NCI-H146 (cell line): ENCODE data around the gene NUBPL.
"Not testable (repeated sequence)": the region's sequence is repeated elsewhere in the genome, so short reads cannot be mapped to it uniquely, and the experiment has no call there.

Experiments used
- DNase-seq: peaks from one replicate; lab custom pipeline; 2025; lab: John Stamatoyannopoulos, UW

NUBPL gene

DNA sequence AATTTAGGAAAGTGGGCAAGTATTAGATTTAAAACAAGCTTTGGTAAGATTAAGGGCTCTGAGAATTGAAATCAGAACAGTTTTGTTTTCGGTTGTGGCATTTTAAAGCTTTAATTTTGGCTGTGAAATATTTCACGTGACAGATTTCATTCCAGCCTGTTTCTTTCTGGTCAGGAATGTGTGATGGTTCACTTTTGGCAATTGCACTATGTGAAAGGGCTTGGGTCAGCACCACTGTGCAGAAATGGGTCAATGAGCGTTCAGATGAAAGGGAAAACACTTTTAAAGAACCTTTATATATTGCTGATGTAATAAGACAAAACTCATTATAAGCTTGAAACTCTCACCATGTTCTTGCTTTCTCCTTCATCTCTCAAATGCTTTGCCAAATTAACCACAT is 17.1 kb downstream of the NUBPL start:
- no peak for DNase-seq

DNA sequence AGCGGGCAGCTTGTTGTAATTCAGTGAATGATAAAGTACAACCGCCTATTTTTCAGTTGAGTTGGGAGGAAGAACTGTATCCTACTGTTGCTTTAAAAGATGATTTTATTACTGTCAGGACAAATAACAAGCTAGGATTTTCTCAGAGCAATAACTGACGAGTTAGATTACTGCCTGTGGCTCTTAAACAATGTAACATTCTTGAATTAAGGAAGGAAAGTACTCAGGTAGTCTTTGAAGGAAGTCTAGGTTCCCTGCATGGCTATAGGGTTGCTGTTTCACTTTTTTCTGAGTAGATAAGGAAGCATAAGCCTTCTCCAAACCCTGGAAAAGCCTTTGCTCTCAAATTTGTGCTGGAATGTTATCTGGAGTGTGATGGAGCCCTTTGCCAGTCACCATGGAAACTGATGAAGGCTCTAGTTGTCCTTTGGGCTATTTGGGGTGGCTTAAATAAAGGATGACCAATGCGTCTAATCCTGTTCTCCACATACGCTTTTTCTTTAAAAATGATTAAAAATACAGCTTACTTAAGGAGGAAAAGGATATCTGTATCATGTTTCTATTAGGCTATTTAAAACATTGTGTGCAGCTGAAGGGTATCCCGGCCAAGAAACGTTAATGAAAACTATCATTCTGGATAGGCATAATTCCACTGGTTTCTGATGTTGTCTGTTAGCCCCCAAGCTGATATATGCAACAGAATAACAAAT is 17.7 kb downstream of the NUBPL start:
- DNase-seq: no peak

DNA sequence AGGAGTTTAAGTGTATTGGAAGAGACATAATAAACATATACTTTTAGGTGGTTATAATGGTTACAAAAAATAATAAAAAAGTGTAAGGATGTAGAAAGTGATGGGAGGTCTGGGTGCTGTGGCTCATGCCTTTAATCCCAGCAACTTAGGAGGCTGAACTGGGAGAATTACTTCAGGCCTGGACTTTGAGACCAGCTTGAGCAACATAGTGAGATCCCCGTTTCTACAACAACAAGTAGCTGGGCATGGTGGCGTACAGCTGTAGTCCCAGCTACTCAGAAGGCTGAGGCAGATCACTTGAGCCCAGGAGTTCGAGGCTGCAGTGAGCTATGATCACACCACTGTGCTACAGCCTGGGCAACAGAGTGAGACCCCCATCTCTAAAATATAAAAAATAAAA is 19.0 kb downstream of the NUBPL start:
- no peak for DNase-seq

DNA sequence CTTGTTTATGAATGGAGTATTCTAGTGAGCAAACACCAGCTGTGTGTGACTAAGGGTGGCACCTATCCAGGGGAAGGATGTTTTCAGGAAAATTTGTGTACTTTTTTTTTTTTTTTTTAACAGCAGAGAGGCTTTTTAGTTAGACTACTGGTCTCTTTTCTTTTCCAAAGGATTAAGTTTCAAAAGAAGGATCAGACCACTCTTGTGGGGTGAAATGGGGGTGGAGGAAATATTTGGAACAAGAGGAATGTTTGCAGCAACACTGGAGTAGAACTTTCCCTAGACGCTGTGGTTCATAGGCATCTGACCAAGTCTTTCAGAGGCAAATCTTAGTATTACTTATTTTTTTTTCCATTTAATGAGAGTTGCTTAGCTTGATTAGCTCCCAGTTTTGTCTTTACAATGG is 21.1 kb downstream of the NUBPL start:
- DNase-seq: peak; percentile 4

DNA sequence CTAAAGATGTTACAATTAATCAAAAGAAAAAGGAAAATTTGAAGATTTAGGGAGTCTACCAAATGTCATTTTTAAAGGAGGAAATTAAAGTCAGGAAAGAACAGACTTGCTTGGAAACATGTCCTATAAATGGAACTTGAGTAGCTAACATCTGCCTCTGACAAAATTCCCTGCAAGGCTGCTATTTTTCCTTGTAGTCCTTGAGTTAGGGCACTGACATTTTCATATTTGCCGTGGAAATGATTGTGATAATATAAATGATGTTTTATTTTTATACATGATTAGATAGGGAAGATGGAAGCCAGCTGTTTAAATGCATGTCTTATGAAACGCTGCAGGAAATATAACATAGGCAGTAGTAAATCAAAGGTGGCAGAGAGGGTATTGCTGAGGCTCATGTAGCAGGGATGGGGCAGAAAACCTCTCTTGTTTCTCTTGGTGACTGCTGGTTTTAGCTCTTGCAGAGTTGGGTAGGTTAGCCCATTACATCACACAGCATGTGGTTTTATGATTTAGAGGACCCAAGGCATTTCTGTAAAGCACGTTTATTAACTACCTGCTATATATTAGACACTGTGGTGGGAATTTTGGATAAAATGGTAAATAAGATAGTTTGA is 21.7 kb downstream of the NUBPL start:
- DNase-seq: no peak

DNA sequence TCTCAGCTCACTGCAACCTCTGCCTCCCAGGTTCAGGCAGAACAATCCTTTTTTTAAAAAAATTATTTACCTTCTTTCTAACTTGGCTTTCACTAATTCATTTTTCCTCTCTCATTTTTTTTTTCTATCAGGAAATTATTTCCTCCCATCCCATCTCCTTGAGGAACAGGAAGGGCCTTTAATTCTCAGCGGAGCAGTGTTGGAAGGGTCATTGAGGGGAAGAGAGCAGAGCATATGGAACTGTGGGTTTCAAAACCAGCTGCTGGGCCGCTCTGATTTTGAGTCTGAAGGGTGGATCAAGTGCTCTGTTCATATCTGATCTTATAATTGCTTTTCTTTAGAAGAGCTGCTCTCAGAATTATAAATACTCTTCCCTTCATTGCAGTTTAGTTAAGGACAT is 29.0 kb downstream of the NUBPL start:
- no peak for DNase-seq

DNA sequence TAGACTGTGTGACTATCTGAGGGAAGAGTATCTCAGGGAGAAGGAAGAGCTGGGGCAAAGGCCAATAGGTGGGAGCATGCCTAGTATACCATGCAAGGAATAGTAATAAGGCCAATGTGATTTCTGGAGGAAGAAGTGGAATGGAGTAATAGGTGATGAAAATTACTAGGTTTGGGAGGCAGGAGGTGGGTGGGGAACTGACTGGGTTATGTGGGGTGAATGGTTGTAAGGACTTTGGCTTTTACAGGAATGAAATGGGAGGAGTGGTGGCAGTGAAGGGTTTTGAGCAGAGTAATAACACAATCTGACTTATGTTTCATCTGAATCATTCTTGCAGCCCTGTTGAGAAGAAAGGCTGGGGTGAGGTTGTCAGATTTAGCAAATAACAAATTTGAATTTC is 30.9 kb downstream of the NUBPL start:
- DNase-seq: no peak

DNA sequence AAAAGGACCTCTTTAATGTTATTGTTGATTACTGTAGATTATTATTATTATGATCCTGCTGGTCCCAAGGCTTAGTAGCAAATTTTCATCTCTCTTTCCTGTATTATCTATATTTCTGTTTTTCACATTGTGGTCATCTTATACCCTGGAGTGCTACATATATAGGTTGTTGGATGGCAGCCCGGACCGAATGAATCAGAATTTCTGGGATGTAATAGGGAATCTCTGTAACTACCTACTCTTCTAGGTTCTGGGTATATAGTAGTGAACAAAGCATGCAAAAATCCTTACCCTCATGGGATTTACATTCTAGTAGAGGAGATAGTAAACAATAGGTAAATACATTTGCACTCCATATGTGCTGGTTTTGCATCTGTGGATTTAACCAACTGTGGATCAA is 31.4 kb downstream of the NUBPL start:
- no peak for DNase-seq

DNA sequence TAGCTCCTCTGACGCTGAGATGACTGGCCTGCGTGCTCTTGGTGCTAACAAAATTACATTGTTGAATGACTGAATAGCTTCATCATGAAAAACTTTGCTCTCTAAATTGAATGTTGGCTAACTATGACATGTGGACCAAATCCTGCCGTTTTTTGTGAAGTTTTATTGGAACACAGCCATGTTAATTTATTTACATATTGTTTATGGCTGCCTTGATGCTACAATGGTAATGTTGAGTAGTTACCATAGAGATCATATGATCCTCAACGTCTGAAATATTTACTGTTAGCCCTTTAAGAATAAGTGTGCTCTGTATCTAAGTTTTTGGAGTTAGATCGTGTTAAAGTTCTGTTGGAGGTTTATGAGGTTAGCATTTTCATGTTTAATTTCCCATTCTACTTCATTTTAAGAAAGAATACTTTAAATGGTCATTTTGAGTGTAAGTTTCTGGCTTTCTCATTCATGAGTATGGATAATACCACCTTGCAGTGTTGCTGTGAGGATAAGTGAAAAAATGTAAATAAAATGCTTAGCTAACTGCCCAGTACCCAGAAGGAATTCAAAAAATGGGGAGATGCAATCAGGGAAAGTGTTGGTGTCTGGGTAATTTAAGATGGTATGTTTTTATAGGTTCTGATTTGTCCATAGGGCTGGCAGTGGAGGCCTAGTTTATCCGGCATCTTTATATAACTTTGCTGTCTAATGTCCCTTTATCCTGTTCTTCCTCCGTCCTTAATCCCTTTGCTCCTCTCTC is 35.3 kb downstream of the NUBPL start:
- DNase-seq: no peak

DNA sequence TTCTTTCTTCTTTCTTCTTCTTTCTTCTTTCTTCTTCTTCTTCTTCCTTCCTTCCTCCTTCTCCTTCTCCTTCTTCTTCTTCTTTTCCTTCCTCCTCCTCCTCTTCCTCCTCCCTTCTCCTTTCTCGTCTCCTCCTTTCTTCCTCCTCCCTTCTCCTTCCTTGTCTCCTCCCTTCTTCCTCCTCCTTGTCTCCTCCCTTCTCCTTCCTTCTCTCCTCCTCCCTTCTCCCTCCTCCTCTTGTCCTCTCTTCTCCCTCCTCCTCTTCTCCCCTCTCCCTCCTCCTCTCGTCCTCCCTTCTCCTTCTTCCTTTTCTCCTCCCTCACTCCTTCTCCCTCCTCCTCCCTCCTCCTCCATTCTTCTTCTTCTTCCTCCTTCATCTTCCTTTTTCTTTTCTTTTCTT is 44.5 kb downstream of the NUBPL start:
- DNase-seq: no peak

DNA sequence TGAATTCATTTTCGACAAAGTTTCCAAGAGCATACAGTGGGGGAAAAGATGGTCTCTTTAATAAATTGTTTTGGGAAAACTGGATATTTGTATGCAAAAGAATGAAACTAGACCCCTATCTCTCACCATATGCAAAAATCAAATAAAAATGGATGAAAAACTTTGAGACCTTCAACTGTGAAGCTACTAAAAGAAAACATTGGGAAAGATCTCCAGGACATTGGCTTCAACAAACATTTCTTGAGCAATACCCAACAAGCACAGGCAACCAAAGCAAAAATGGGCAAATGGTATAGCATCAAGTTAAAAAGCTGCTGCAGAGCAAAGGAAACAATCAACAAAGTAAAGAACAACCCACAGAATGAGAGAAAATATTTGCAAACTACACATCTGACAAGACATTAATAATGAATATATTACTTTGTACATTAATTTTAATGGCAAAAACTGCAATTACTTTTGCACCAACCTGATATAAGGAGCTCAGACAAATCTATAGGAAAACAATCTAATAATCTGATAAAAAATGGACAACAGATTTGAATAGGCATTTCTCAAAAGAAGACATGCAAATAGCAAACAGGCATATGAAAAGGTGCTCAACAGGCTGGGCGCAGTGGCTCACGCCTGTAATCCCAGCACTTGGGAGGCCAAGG is 50.7 kb downstream of the NUBPL start:
- DNase-seq: no peak

DNA sequence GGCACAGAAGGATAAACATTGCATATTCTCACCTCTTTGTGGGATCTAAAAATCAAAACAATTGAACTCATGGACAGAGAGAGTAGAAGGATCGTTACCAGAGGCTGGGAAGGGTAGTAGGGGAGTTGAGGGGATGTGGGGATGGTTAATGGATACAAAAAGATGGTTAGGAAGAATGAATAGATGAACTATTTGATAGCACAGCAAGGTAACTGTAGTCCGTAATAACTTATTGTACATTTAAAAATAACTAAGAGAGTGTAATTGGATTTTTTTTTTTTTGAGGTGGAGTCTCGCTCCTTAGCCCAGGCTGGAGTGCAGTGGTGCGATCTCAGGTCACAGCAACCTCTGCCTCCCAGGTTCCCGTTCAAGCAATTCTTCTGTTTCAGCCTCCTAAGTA is 52.0 kb downstream of the NUBPL start:
- no peak for DNase-seq

DNA sequence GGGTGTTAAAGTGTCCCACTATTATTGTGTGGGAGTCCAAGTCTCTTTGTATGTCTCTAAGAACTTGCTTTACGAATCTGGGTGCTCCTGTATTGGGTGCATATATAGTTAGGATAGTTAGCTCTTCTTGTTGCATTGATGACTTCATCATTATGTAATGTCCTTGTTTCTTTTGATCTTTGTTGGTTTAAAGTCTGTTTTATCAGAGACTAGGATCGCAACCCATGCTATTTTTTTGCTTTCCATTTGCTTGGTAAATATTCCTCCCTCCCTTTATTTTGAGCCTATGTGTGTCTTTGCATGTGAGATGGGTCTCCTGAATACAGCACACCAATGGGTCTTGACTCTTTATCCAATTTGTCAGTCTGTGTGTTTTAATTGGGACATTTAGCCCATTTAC is 57.7 kb downstream of the NUBPL start:
- not testable (repeated sequence) for DNase-seq

DNA sequence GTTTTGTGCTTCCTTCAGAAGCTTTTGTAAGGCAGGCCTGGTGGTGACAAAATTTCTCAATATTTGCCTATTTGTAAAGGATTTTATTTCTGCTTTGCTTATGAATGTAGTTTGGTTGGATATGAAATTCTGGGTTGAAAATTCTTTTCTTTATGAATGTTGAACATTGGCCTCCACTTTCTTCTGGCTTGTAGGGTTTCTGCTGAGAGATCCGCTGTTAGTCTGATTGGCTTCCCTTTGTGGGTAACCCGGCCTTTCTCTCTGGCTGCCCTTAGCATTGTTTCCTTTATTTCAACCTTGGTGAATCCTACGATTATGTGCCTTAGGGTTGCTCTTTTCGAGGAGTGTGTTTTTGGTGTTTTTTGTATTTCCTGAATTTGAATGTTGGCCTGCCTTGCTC is 58.2 kb downstream of the NUBPL start:
- DNase-seq: no peak

DNA sequence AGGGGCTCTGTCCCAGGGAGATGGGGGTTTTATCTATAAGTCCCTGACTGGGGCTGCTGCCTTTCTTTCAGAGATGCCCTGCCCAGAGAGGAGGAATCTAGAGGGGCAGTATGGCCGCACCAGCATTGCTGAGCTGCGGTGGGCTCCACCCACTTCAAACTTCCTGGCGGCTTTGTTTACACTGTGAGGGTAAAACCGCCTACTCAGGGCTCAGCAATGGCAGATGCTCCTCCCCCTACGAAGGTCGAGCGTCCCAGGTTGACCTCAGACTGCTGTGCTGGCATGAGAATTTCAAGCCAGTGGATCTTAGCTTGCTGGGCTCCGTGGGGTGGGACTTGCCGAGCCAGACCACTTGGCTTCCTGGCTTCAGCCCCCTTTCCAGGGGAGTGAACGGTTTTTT is 59.7 kb downstream of the NUBPL start:
- not testable (repeated sequence) for DNase-seq

DNA sequence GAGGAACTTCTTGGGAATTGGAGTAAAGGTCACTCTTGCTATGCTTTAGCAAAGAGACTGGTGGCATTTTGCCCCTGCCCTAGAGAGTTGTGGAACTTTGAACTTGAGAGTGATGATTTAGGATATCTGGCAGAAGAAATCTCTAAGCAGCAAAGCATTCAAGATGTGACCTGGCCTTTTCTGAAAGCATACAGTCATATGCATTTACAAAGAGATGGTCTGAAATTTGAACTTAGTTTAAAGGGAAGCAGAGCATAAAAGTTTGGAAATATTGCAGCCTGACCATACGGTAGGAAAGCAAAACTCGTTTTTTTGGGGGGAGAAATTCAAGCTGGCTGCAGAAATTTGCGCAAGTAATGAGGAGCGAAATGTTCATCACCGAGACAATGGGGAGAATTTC is 60.9 kb downstream of the NUBPL start:
- DNase-seq: no peak

DNA sequence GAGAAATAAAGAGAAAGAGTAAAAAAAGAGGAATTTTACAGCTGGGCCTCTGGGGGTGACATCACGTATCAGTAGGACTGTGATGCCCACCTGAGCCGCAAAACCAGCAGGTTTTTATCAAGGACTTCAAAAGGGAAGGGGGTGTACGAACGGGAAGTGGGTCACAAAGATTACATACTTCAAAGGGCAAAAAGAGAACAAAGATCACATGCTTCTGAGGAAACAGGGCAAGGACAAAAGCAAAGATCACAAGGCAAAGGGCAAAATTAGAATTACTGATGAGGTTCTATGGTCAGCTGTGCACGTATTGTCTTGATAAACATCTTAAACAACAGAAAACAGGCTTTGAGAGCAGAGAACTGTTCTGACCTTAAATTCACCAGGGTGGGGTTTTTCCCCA is 91.7 kb downstream of the NUBPL start:
- DNase-seq: not testable (repeated sequence)

DNA sequence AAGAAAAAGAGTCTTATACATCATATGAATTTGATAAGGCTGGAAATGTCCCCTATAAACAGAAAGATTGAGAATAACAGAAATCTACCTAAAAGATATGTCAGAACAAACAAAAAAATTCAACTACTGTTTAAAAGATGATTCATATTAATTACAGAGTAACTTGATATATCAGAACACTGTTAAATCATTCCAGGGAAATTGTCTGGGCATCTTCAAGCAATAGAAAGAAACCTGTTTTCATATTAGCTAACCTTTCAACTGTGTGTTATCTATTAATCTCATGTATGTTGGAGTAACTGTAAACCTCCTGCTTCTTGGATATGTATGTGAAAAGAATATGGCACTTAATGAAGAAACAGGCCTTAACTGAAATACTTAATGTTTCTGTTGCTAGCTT is 96.7 kb downstream of the NUBPL start:
- no peak for DNase-seq

DNA sequence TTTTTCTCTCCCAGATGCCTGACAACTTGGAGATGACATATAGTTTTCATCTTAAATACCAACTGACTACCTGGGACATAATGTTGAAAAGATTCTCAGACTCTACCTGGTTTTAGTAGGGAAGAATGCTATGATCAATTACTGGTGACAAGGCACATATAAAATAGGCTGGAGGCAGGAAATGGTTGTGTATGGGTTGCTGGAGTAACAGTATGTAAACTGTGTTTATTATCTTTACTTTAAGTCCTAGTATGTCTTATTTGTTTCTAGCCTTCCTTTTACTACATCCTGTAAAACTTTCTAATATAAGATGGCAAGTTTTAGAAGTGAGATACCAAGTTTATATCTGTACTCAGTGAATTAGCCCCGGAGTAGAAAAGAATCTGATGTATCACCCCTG is 98.1 kb downstream of the NUBPL start:
- DNase-seq: no peak

DNA sequence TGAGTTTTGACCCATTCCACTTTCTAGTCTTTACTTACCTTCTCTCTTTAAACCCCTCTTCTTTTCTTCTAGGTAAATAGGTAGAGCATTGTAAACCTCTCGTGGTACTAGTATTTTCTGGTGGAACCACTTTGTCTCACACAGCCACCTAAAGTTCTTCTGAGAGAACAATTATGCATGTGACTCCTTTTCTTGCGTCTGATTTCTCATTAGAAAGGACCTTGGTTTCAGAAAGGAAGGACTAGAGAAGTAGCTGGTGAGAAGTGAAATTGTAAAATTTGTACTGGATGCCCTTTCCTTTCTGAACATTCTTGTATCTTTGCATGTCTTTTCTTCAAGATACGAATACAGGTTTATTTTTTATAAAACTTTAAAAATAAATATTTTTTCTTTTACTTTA is 99.0 kb downstream of the NUBPL start:
- DNase-seq: no peak

DNA sequence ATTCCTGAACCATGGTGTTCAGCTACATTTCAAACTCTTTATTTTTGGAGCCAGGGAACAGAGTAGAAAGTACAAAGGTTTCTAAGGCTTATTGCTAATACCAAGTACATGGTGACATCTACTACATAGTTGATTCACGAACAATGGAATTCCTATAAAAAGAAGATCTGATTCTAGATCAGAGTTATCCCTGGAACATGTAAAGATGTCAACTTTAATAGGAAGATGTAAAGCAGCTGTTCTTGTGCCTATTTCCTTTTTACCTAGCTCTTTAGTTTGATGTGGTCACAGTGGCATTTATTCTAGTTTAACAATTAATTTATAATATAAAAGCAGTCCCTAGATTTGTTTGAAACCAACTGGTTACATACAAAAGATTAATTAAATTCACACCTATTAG is 99.5 kb downstream of the NUBPL start:
- no peak for DNase-seq

DNA sequence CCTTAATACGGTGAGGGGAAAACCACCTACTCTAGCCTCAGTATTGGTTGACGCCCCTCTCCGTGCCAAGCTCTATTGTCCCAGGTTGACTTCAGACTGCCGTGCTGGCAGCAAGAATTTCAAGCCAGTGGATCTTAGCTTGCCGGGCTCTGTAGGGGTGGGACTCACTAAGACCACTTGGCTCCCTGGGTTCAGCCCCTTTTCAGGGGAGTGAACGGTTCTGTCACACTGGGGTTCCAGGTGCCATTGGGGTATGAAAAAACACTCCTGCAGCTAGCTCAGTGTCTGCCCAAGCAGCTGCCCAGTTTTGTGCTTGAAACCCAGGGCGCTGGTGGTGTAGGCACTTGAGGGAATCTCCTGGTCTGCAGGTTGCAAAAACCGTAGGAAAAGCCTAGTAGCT is 107.1 kb downstream of the NUBPL start:
- DNase-seq: no peak

DNA sequence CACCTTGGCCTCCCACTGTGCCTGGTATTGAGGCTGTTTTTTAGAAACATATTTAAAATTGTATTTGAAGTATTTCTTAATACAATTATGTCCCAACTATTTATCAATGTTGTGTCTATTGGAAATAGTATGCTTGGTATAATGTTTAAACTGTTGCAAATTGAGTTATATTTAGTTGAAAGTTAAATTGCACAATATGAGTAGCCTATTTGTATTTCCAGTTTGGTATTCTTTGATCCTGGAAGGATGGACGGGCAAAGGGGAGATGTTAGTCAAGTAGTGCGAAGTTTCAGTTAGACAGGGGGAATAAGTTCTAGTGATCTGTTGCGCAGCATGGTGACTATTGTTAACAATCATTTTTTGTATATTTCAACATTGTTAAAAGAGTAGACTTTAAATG is 111.5 kb downstream of the NUBPL start:
- DNase-seq: no peak
